Colonic mucosa (tissue), 4 donors: Measurements from ENCODE around the gene ADGRG7. TPM values are rescaled to one million over a fixed set of nuclear protein-coding genes. Genes with fewer than 3 reads are reported as not detected.

Source experiments
- DNase-seq: peaks from one replicate; pipeline ENCODE4 v3.0.0-alpha.2; 2020
- H3K27ac ChIP-seq: fragments of 200-600 bp; one replicate; pipeline ENCODE4 v1.8.0; 2021
- H3K27me3 ChIP-seq: fragments of 200-600 bp; one replicate; pipeline ENCODE4 v1.8.0; 2021
- H3K36me3 ChIP-seq: fragments of 200-600 bp; one replicate; pipeline ENCODE4 v1.8.0; 2021
- H3K4me1 ChIP-seq: fragments of 200-600 bp; one replicate; pipeline ENCODE4 v1.8.0; 2021; ENCODE audit warnings: mild to moderate bottlenecking
- H3K4me3 ChIP-seq: fragments of 200-600 bp; one replicate; pipeline ENCODE4 v1.8.0; 2021
- H3K9ac ChIP-seq, 2 donors: one replicate each; pipeline ENCODE4 v1.7.0; 2013; ENCODE audit warnings: control low read depth in 2 of 2, low read depth in 2 of 2, low read length in 2 of 2
- H3K9me3 ChIP-seq: fragments of 200-600 bp; one replicate; pipeline ENCODE4 v1.8.0; 2021
- CTCF ChIP-seq: fragments of 200-600 bp; IDR thresholded peaks from one replicate; pipeline ENCODE4 v1.8.0; 2022; ENCODE audit warnings: antibody characterized with exemption, mild to moderate bottlenecking
- intact Hi-C: fragments of 100-400 bp; cut with DNase I; formaldehyde crosslinking; loops from one replicate; pipeline ENCODE4 v1.14.1; 2022
- total RNA-seq, 2 donors: library from RNA; stranded (reverse); fragmentation: NEBNext Ultra II Directional in 1 of 2; extraction: Animal tissue kit (Norgen Biotek cat#: 25700) in 1 of 2; gene quantifications; one replicate each; pipeline ENCODE4 v1.2.1, GENCODE V29; 2021
- donor health status: healthy.
- donor health status: DM: no; HTN: no; CAD: no.
- donor health status: DM: no; HTN: no; CAD: no.

Gene ADGRG7
- total RNA-seq, 2 donors from 2014 or later = 3.2 to 13.4 TPM

GRCh38 chr3:100611221-100611620 lies 1.8 kb downstream of the ADGRG7 start:
- TF ChIP-seq CTCF = no peak
- H3K27ac ChIP-seq = no peak overlapping the region

DNA sequence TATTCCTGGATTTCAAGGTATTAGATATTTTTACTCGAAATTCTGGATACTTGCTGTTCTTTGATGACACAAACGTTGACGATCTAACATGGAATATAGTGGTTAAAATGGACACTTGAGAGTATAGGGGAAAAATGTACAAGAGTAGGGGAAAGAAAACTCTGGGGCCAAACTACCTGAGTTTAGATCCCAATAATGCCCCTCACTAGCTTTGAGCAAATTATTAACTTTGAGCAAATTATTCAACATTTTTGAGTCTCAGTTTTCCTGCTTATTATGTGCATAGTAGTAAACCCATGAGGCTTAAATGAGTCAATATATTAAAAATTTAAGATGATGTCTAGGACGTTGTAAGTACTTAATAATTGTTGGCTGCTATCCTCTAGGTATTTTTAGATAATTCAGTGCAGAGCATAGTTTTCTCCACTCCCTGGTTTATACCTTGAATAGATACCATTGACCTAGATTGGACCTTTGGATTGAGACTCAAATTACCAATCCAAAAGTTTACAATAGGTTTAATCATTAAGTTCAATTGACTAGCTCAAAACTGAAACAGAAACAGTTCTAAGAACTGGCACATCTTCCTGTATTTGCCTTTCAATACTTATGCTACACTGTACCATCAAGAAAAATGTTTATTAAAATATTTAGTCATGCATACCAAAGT lies 4.5 kb downstream of the ADGRG7 start:
- Histone ChIP-seq H3K9ac (no peak overlapping the region), H3K4me1 (no peaks in the 10 kb centered on the region), H3K27me3 (no peaks in the 10 kb centered on the region), H3K36me3 (no peaks in the 10 kb centered on the region), H3K27ac (peak overlapping the region; percentile 44), H3K9me3 (no peaks in the 10 kb centered on the region), H3K4me3 (no peak overlapping the region)
- DNase-seq = no peak
- intact Hi-C loops = no loop called here
- no peak for TF ChIP-seq CTCF

More at GRCh38 chr3:100611221-100611620, 1.8 kb downstream of the ADGRG7 start:
- DNase-seq = no peak
- intact Hi-C loops = no loop called here
- Histone ChIP-seq H3K9me3 (no peaks in the 10 kb centered on the region), H3K36me3 (no peaks in the 10 kb centered on the region), H3K4me3 (no peak overlapping the region), H3K4me1 (no peaks in the 10 kb centered on the region), H3K9ac (no peak overlapping the region), H3K27me3 (no peaks in the 10 kb centered on the region)

DNA sequence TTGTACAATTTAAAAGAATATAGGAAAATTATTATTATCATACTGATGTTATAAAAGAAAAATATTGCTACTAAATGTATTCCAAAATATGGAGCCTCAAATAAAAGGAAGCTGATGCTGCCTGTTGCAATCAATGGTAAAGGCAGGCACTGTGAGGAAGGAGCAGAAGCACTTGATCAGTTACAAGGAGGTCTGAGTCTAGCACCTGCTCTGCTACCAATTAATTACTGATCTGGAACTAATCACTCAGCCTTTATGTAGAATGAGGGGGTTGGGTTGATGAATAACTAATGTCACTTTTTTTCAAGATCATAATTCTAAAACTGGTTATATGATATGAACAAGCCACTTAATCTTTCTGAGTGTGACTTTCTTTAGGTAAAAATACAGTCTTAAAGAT lies 5.5 kb downstream of the ADGRG7 start:
- no peaks in the 10 kb centered on the region for H3K4me1 ChIP-seq
- DNase-seq = no peak
- intact Hi-C loops = no loop called here

GRCh38 chr3:100615684-100616083 lies 6.3 kb downstream of the ADGRG7 start:
- Histone ChIP-seq H3K9me3 (no peaks in the 10 kb centered on the region), H3K9ac (no peak overlapping the region), H3K4me3 (no peak overlapping the region), H3K27me3 (no peaks in the 10 kb centered on the region), H3K27ac (no peak overlapping the region), H3K4me1 (no peaks in the 10 kb centered on the region), H3K36me3 (no peaks in the 10 kb centered on the region)
- intact Hi-C loops = no loop called here
- DNase-seq = no peak
- TF ChIP-seq CTCF = no peak

More for the DNA sequence above, 5.5 kb downstream of the ADGRG7 start:
- TF ChIP-seq CTCF = no peak
- Histone ChIP-seq H3K9me3 (no peaks in the 10 kb centered on the region), H3K27ac (no peak overlapping the region), H3K4me3 (no peak overlapping the region), H3K36me3 (no peaks in the 10 kb centered on the region), H3K27me3 (no peaks in the 10 kb centered on the region), H3K9ac (no peak overlapping the region)

DNA sequence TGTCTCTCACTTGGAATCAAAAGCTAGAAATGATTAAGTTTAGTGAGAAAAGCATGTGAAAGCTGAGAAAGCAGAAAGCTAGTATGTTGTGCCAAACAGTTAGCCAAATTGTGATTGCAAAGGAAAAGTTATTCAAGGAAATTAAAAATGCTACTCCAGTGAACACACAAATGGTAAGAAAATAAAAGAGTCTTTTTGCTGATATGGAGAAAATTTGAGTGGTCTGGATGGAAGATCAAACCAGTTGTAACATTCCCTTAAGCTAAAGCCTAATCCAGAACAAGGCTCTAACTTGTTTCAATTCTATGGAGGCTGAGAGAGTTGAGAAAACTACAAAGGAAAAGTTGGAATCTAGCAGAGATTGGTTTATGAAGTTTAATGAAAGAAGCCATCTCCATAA lies 11.8 kb downstream of the ADGRG7 start:
- H3K27me3 ChIP-seq = no peaks in the 10 kb centered on the region
- no peak overlapping the region for H3K9ac ChIP-seq
- DNase-seq = no peak
- H3K9me3 ChIP-seq = no peaks in the 10 kb centered on the region
- no peak overlapping the region for H3K4me3 ChIP-seq
- TF ChIP-seq CTCF = no peak
- H3K4me1 ChIP-seq = no peaks in the 10 kb centered on the region
- intact Hi-C loops = no loop called here
- H3K36me3 ChIP-seq = no peaks in the 10 kb centered on the region
- no peak overlapping the region for H3K27ac ChIP-seq
